Activated CD4-positive, alpha-beta T cell treated with anti-CD3 and anti-CD28 coated beads for 1 hour (primary cell): ENCODE measurements around the gene CERKL.
"Not testable (repeated sequence)": the region's sequence is repeated elsewhere in the genome, so short reads cannot be mapped to it uniquely, and the experiment has no call there.

Experiments used
- DNase-seq: peaks from one replicate; pipeline ENCODE4 v3.0.0-alpha.2; 2020

CERKL gene

GRCh38 chr2:181656450-181657291 lies at the start of gene CERKL:
Gene CERKL (minus strand): TSS chr2:181657105. CDS start chr2:181657006, 99 bp downstream.
- no peak for DNase-seq

- not testable (repeated sequence) for DNase-seq
These were observed 45.6 kb upstream of the CERKL start for GRCh38 chr2:181702519-181702918.

GRCh38 chr2:181698223-181698622 lies 41.3 kb upstream of the CERKL start:
- no peak for DNase-seq

- DNase-seq, result no peak
These were observed 40.7 kb upstream of the CERKL start for GRCh38 chr2:181697571-181697970.

GRCh38 chr2:181697126-181697525 lies 40.2 kb upstream of the CERKL start:
- no peak for DNase-seq

GRCh38 chr2:181694271-181694670 lies 37.4 kb upstream of the CERKL start:
- no peak for DNase-seq

- no peak for DNase-seq
These were observed 34.0 kb upstream of the CERKL start for GRCh38 chr2:181690860-181691259.

GRCh38 chr2:181686576-181687185 lies 29.8 kb upstream of the CERKL start:
- no peak for DNase-seq

- no peak for DNase-seq
These were observed 28.3 kb upstream of the CERKL start for GRCh38 chr2:181685150-181685688.

GRCh38 chr2:181684454-181685149 lies 27.7 kb upstream of the CERKL start:
- DNase-seq, result no peak

- DNase-seq, result no peak
These were observed 26.9 kb upstream of the CERKL start for GRCh38 chr2:181683518-181684453.

- DNase-seq, result no peak
These were observed 26.1 kb upstream of the CERKL start for GRCh38 chr2:181682795-181683517.

GRCh38 chr2:181682026-181682789 lies 25.3 kb upstream of the CERKL start:
- no peak for DNase-seq

GRCh38 chr2:181680937-181681811 lies 24.3 kb upstream of the CERKL start:
- DNase-seq, result no peak

- DNase-seq, result no peak
These were observed 23.4 kb upstream of the CERKL start, which contains the start of gene NEUROD1 for GRCh38 chr2:181680055-181680936. Gene NEUROD1 (minus strand): TSS chr2:181680517. CDS start chr2:181678860, 1,657 bp downstream.

- no peak for DNase-seq
These were observed 22.7 kb upstream of the CERKL start for GRCh38 chr2:181679544-181679979.

- no peak for DNase-seq
These were observed 22.1 kb upstream of the CERKL start for GRCh38 chr2:181678861-181679543.
